Neural crest cell (in vitro differentiated cells): ENCODE data around the gene DERL3. TPM values are rescaled to one million over a fixed set of nuclear protein-coding genes. Genes with fewer than 3 reads are reported as not detected.

Experiments
- DNase-seq: peaks from one replicate; pipeline ENCODE4 v3.0.0; 2021; ENCODE audit warnings: low read depth, mixed read lengths, low spot score
- H3K27ac Mint-ChIP-seq: one replicate; pipeline ENCODE4 v1.8.0; 2021; ENCODE audit warnings: mild to moderate bottlenecking, mixed read lengths; ENCODE audit not compliant: unreplicated experiment
- H3K27me3 Mint-ChIP-seq: 2 replicates; pipeline ENCODE4 v1.8.0; 2021; ENCODE audit warnings: low read depth, mild to moderate bottlenecking, mixed read lengths
- H3K36me3 Mint-ChIP-seq: 2 replicates; pipeline ENCODE4 v1.8.0; 2021; ENCODE audit warnings: low read depth, mild to moderate bottlenecking, mixed read lengths
- H3K4me1 Mint-ChIP-seq: 2 replicates; pipeline ENCODE4 v1.8.0; 2021; ENCODE audit warnings: mixed read lengths
- H3K4me3 Mint-ChIP-seq: one replicate; pipeline ENCODE4 v1.8.0; 2021; ENCODE audit warnings: mild to moderate bottlenecking, mixed read lengths
- H3K9me3 Mint-ChIP-seq: 2 replicates; pipeline ENCODE4 v1.8.0; 2021; ENCODE audit warnings: mixed read lengths
- CTCF ChIP-seq: fragments of 200-600 bp; sonication (generic); conservative IDR thresholded peaks from 2 replicates; pipeline ENCODE4 v1.5.0; 2021; ENCODE audit warnings: antibody characterized with exemption, mild to moderate bottlenecking
- total RNA-seq: library from RNA; stranded (reverse); gene quantifications from 2 replicates; pipeline ENCODE4 v1.2.1, GENCODE V29; 2021

DERL3 gene
- total RNA-seq, 1 donor from 2014 or later = 5.7 TPM

DNA sequence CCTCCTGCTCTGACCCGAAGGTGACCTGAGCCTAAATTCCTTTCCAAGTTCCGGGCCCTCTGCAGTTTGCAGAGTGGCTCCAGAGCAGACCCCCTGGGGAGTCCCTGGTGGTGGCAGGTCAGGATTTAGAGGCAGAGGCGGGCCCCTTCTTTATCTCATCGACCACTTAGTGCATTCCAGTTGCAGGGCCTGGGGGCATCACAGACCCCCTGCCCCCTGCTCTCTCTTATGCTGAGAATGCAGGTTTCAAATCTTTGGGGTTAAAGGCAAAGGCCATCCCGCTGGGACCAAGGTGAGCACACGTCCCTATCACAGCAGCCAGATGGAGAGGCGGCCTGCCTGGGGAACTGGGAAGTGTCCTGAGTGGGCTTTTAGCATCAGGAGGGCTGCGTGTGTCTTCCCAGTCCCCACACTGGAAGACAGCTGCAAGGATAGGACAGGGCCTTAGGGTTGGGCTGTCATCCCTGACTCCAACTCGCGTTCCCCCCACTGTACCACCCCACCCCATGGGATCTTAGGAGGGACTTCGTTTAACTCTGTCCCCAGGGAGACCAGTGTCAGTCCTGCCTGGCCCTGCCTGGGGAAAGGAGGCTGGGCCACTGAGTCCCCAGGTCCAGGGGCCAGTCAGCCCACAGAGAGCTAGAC, 11.3 kb downstream of the DERL3 start:
- H3K27ac Mint-ChIP-seq = no peak overlapping the region
- no peaks in the 10 kb centered on the region for H3K27me3 Mint-ChIP-seq
- DNase-seq = no peak
- peaks cover 15% of the 10 kb centered on the region for H3K36me3 Mint-ChIP-seq
- no peaks in the 10 kb centered on the region for H3K4me1 Mint-ChIP-seq
- no peaks in the 10 kb centered on the region for H3K9me3 Mint-ChIP-seq
- no peak for TF ChIP-seq CTCF
- no peak overlapping the region for H3K4me3 Mint-ChIP-seq

GRCh38 chr22:23826510-23827350, 12.1 kb downstream of the DERL3 start:
- no peak for TF ChIP-seq CTCF
- H3K36me3 Mint-ChIP-seq = peaks cover 15% of the 10 kb centered on the region
- H3K27ac Mint-ChIP-seq = no peak overlapping the region
- no peak overlapping the region for H3K4me3 Mint-ChIP-seq
- no peaks in the 10 kb centered on the region for H3K4me1 Mint-ChIP-seq
- H3K9me3 Mint-ChIP-seq = no peaks in the 10 kb centered on the region
- no peaks in the 10 kb centered on the region for H3K27me3 Mint-ChIP-seq
- DNase-seq = no peak

- Mint-ChIP-seq H3K27me3 (no peaks in the 10 kb centered on the region), H3K36me3 (peaks cover 19% of the 10 kb centered on the region), H3K4me1 (no peaks in the 10 kb centered on the region), H3K4me3 (no peak overlapping the region), H3K27ac (peak overlapping the region; percentile 43), H3K9me3 (no peaks in the 10 kb centered on the region)
- no peak for TF ChIP-seq CTCF
- no peak for DNase-seq
These were observed 13.4 kb downstream of the DERL3 start for GRCh38 chr22:23825246-23825905.

DNA sequence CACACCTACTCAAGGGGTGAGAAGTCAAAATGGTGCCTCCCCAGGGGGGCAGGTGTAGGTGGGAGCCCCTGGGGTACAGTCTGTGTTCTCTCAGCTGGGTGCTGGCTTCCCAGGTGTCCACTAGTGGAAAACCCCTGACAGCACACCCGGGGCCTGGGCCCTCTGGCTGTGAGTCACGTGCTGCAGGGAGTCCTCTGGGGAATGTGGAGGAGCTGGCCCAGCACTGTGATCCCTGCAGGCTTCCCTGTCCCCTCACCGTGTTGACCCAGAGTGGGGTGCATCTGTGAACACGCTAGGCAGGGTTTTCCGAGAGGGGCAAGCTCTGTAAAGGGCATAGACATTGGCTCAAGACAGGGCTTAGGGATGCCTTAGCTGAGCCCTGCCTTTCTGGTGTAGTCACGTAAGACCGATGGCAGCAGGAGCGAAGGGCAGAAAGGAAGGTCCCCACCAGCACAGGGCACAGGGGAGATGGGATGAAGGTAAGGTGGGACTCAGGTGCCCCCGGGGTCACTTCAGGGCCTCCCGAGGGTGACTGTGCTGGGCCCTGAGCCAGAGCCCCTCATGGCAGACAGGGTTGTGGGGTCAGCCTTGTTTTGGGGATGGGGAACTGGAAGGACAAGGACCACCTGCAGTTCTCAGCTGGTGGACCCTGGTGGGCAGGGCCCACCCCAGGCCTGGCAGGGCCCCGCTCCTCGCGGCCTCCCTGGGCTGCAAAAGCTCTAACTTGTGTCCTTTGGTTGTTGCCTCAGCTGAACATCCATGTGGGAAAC, 14.1 kb downstream of the DERL3 start:
- peaks cover 23% of the 10 kb centered on the region for H3K36me3 Mint-ChIP-seq
- no peak for DNase-seq
- no peak overlapping the region for H3K4me3 Mint-ChIP-seq
- no peak overlapping the region for H3K27ac Mint-ChIP-seq
- no peak for TF ChIP-seq CTCF
- no peaks in the 10 kb centered on the region for H3K4me1 Mint-ChIP-seq
- no peaks in the 10 kb centered on the region for H3K9me3 Mint-ChIP-seq
- H3K27me3 Mint-ChIP-seq = no peaks in the 10 kb centered on the region

DNA sequence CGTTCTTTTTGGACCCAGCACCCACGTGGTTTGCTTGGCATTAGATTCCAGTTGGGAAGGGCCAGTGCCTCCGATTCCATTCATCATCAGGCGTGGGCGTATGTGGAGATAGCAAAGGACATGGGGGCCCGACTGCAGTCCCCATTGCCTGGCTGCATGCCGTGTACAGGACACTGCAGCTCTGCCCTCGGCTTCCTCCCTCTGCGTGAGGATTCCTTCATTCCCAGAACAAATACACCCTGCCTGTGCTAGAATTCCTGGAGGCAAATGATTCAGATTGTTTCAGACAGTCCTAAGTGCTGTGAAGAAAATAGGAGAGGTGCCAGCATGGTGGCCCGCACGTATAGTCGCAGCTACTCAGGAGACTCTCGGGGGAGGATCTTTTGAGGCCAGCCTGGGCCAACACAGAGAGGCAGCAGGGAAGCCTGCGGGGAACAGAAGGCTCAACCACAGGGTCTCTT, 15.4 kb downstream of the DERL3 start:
- Mint-ChIP-seq H3K9me3 (no peaks in the 10 kb centered on the region), H3K4me1 (no peaks in the 10 kb centered on the region), H3K4me3 (no peak overlapping the region), H3K27me3 (no peaks in the 10 kb centered on the region), H3K36me3 (peaks cover 22% of the 10 kb centered on the region), H3K27ac (peak overlapping the region; percentile 29)
- no peak for DNase-seq
- no peak for TF ChIP-seq CTCF
